HG02763 (cell line): ENCODE results near the gene RPL29.

Experiments used
- ATAC-seq: cut with Tn5 transposase; IDR thresholded peaks from one replicate; pipeline ENCODE4 v1.9.1; 2021; ENCODE audit warnings: mild to moderate bottlenecking, moderate library complexity; ENCODE audit not compliant: unreplicated experiment

Gene RPL29

GRCh38 chr3:52026041-52026440, 30.3 kb upstream of the RPL29 start:
- no peak for ATAC-seq

- no peak for ATAC-seq
Measured at GRCh38 chr3:52025453-52025852, 29.8 kb upstream of the RPL29 start.

GRCh38 chr3:52024765-52025452, 29.2 kb upstream of the RPL29 start:
- ATAC-seq: no peak

GRCh38 chr3:52023860-52024764, 28.4 kb upstream of the RPL29 start:
- ATAC-seq: peak; percentile 44

- no peak for ATAC-seq
Measured at GRCh38 chr3:52023101-52023770, 27.5 kb upstream of the RPL29 start.

- ATAC-seq: no peak
Measured at GRCh38 chr3:52022323-52023100, 26.8 kb upstream of the RPL29 start.

- ATAC-seq: no peak
Measured at GRCh38 chr3:52021489-52022268, 26.0 kb upstream of the RPL29 start.

- ATAC-seq: no peak
Measured at GRCh38 chr3:52020796-52021195, 25.1 kb upstream of the RPL29 start.

- ATAC-seq: no peak
Measured at GRCh38 chr3:52019352-52020080, 23.8 kb upstream of the RPL29 start.

- ATAC-seq: no peak
Measured at GRCh38 chr3:52018319-52019000, 22.8 kb upstream of the RPL29 start.

GRCh38 chr3:52017586-52017985, 21.9 kb upstream of the RPL29 start:
- no peak for ATAC-seq

- no peak for ATAC-seq
Measured at GRCh38 chr3:52015438-52016228, 19.9 kb upstream of the RPL29 start.

GRCh38 chr3:52014613-52015012, 18.9 kb upstream of the RPL29 start:
- ATAC-seq: no peak

GRCh38 chr3:52013802-52014598, 18.3 kb upstream of the RPL29 start:
- ATAC-seq: no peak

- no peak for ATAC-seq
Measured at GRCh38 chr3:52012699-52013098, 17.0 kb upstream of the RPL29 start.

- no peak for ATAC-seq
Measured at GRCh38 chr3:52010431-52010830, 14.7 kb upstream of the RPL29 start.

- ATAC-seq: no peak
Measured at GRCh38 chr3:52007291-52007690, 11.6 kb upstream of the RPL29 start.
